HG03439 (cell line): ENCODE data around the gene TREML4.
A peak's percentile ranks its signal among the peaks of the same experiment; 100 is the strongest.

Experiments used
- ATAC-seq: cut with Tn5 transposase; IDR thresholded peaks from one replicate; pipeline ENCODE4 v1.9.1; 2021; ENCODE audit warnings: mild to moderate bottlenecking, moderate library complexity; ENCODE audit not compliant: unreplicated experiment

The TREML4 gene

DNA sequence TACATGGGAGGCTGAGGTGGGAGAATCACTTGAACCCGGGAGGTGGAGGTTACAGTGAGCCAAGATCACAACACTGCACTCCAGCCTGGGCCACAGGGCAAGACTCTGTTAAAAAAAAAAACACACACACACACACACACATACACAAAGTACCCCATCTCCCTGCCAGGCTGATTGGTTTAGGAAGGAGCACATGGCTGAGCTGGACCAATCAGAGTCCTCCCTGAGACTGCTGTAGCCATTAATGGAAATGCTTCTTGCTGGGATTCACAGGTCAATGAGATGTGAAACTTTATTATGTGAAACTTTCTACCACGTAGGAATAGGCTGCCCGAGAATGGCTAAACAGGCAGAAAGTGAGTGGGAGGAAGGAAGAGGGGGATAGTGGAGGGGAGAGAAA, 55.5 kb downstream of the TREML4 start:
- ATAC-seq, result no peak

DNA sequence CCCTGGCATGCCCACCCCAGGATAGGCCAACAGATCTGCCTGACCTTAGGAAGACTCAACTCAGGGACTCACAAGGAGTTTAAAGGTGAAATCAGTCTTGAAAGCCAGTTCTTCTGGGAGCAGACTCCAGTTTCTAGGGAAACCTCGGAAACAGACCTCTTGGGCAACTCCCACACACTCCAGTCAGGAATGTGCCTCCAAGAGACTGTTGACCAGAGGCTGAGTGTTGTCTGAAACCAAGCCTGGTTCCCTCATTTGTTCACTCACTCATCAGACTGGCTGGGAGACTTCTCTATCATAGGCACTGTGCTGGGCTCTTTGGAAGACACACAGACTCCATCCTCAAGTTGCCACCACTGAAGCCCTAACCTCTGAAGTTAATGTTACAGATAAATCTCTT, 56.6 kb downstream of the TREML4 start:
- ATAC-seq, result no peak

DNA sequence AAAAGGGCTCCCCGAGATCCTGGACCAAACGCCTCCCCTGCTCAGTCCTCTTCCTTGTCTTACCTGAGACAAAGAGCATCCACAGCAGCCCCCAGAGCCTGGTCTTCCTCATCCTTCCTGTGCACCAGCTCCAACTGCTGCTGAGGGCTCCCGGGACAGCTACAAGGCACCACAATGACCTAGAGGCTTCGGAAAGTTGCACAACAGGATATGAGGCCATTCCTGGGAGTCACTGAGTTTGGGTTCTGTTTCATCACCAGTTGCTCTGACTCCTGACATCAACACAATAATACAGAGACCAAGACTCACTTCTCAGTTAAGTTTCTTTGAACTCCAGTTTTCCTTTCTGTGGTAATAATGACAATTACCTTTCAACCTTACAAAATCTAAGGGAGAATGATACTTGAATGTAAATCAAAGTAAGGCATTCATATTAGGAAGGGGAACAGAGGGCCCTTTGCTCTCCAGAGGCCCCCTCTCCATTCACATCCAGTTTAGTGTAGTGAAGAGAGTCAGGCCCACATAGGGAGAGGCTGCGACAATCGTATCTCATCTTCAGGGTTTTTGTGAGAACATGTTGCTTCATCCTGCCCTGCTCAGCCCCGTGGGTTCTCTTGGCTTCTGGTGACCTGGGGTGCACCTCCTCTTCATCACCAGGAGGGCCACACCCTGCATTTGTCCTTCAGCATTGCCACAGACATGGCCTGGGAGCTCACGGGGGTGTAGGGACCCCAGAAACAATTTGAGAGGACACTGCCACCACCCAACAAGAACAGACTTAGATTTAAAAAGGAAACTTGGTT, 58.6 kb downstream of the TREML4 start, which contains the start of gene TREM1:
Gene TREM1 (minus strand): TSS at position 139 of the 803 bp plus-strand sequence. CDS start 27 bp downstream, at position 112.
- no peak for ATAC-seq

DNA sequence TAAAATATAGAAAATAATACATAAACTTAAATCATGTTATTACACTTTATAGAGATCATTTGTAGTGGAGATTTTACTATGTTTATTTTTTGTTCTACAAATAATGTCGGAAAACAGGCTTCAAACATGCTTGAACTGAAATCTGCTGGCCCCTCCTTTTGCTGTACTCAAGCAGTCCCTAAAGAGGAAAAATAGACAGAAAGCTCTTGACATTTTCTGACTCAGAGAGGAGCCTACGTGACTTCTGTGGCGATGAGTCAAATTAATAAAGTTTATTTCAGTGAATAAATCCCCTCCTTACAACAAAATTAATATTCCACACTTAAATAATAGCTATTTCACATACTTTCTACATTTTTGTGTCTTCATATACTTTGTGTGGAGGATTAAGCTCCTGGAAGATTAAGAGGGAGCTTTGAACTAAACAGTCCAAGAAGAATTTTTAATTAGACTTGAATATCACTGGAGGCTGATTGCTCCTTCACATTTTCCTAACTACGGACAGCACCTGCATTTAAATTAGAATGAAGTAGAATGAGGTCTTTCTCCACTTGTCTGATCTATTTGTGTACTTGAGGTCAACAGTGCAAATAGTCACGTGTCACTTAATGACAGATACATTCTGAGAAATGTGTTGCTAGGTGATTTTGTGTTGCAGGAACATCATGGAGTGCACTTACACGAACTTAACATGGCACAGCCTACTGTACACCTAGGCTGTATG, 60.0 kb downstream of the TREML4 start:
- peak; percentile 75 for ATAC-seq
